ENCODE data around the gene BEX3.

The BEX3 gene

DNA sequence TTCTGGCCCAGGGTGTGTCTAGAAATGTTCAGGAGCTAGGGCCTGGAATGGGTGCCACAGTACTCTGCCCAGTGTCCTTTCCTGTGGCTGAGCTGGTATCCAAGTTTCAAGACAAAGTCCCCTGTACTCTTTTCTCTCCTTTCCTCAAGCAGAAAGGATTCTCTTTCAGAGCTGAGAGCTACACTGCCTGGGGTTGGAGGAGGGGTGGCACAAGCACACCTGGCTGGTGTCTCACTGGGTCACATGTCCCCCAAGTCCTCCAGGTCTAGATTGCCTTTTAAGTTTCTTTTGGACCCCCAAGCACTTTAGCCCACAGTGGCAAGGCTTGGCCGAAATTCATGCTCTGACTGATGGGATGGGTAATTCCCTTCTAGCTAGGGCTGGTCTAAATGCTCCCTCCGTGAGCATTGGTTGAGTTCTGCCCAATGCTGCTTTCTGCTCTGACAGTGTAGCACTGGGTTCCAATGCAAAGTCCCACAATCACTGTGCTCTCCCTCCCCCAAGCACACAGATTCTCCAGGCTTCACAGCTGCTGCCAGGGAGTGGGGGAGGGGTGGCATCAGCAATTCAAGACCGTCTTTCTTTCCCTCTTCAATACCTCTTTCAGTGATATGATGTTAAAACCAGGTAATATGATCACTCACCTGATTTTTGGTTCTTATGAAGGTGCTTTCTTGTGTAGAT lies 47.8 kb downstream of the BEX3 start:
- no peak for DNase-seq (ENCODE audit: low read depth in 2 of 2)

All from stimulated activated CD4-positive, alpha-beta T cell treated with anti-CD3 and anti-CD28 coated beads, Interleukin-4, amount 100 ng/mL, for 48 hours (primary cell).